Thymus (tissue), 11 donors: ENCODE results near the gene BICC1. TPM values are rescaled to one million over a fixed set of nuclear protein-coding genes. Genes with fewer than 3 reads are reported as not detected.
A peak's percentile ranks its signal among the peaks of the same experiment; 100 is the strongest.

ENCODE experiments used
- DNase-seq, 9 donors: peaks; one replicate each; pipeline ENCODE4 v3.0.0-alpha.2; 2013; ENCODE audit warnings: low spot score in 9 of 9, low read depth in 6 of 9, missing footprints in 1 of 9
- H3K27ac ChIP-seq, 2 donors: one replicate each; pipeline ENCODE4 v1.5.1; 2013; ENCODE audit warnings: control low read depth in 1 of 2, low read depth in 1 of 2, low read length in 1 of 2, mild to moderate bottlenecking in 1 of 2, moderate library complexity in 1 of 2
- H3K27me3 ChIP-seq, 2 donors: one replicate each; pipeline ENCODE4 v1.5.1; 2013; ENCODE audit warnings: low read length in 1 of 2; ENCODE audit not compliant: control insufficient read depth in 2 of 2, insufficient read depth in 1 of 2
- H3K36me3 ChIP-seq, 2 donors: one replicate each; pipeline ENCODE4 v1.5.1; 2013; ENCODE audit warnings: low read length in 1 of 2, mild to moderate bottlenecking in 1 of 2, moderate library complexity in 1 of 2; ENCODE audit not compliant: control insufficient read depth in 2 of 2, insufficient read depth in 2 of 2
- H3K4me1 ChIP-seq, 2 donors: one replicate each; pipeline ENCODE4 v1.5.1; 2013; ENCODE audit warnings: low read length in 2 of 2; ENCODE audit not compliant: control insufficient read depth in 2 of 2, insufficient read depth in 2 of 2
- H3K4me3 ChIP-seq, 2 donors: one replicate each; pipeline ENCODE4 v1.5.1; 2013; ENCODE audit warnings: low read length in 2 of 2, control low read depth in 1 of 2, mild to moderate bottlenecking in 1 of 2
- H3K9me3 ChIP-seq, 2 donors: one replicate each; pipeline ENCODE4 v1.5.1; 2013; ENCODE audit warnings: low read length in 1 of 2, mild to moderate bottlenecking in 1 of 2; ENCODE audit not compliant: control insufficient read depth in 2 of 2, insufficient read depth in 1 of 2
- WGBS: extraction: QIAGEN DNeasy Blood & Tissue Kit; methylation state at CpG from one replicate; pipeline ENCODE4 v1.1.7; 2013; 5-methylcytosine and 5-hydroxymethylcytosine counted together
- polyA plus RNA-seq: library from polyadenylated mRNA; stranded (reverse); fragments of 200-250 nt; gene quantifications from one replicate; pipeline ENCODE4 v1.2.3, GENCODE V29; 2013
- total RNA-seq: library from RNA; stranded (reverse); fragments of 120-200 nt; gene quantifications from one replicate; pipeline ENCODE4 v1.2.4, GENCODE V29; 2013
- donor health status: healthy.

Gene BICC1
- total and polyA plus RNA-seq, 2 donors: 1.8 to 1.9 TPM

GRCh38 chr10:58775960-58776567 lies 263.4 kb downstream of the BICC1 start:
- Histone ChIP-seq H3K36me3 (no peaks in the 10 kb centered on the region), H3K4me1 (no peaks in the 10 kb centered on the region), H3K4me3 (no peak overlapping the region), H3K27me3 (no peaks in the 10 kb centered on the region), H3K27ac (no peak overlapping the region), H3K9me3 (no peaks in the 10 kb centered on the region)
- WGBS: 75% methylated on average over 4 of the region's 4 CpGs
- no peak for DNase-seq

- no peaks in the 10 kb centered on the region for H3K36me3 ChIP-seq
- no peak overlapping the region for H3K4me3 ChIP-seq
- no peak for DNase-seq
- WGBS: 92% methylated on average over 5 of the region's 5 CpGs
- no peaks in the 10 kb centered on the region for H3K9me3 ChIP-seq
- no peak overlapping the region for H3K27ac ChIP-seq
- H3K27me3 ChIP-seq: no peaks in the 10 kb centered on the region
- H3K4me1 ChIP-seq: no peaks in the 10 kb centered on the region
These were observed 264.1 kb downstream of the BICC1 start for GRCh38 chr10:58776568-58777318.

- Histone ChIP-seq H3K27me3 (no peaks in the 10 kb centered on the region), H3K27ac (no peak overlapping the region), H3K4me1 (no peaks in the 10 kb centered on the region), H3K4me3 (no peak overlapping the region), H3K9me3 (no peaks in the 10 kb centered on the region), H3K36me3 (no peaks in the 10 kb centered on the region)
- DNase-seq: no peak
- whole genome bisulfite sequencing: 93% methylated on average over 2 of the region's 2 CpGs
These were observed 266.3 kb downstream of the BICC1 start for GRCh38 chr10:58778966-58779365.

- H3K36me3 ChIP-seq: no peaks in the 10 kb centered on the region
- no peaks in the 10 kb centered on the region for H3K27me3 ChIP-seq
- DNase-seq: no peak
- 86% methylated on average over 5 of the region's 5 CpGs for WGBS
- no peak overlapping the region for H3K27ac ChIP-seq
- no peaks in the 10 kb centered on the region for H3K9me3 ChIP-seq
- H3K4me1 ChIP-seq: no peaks in the 10 kb centered on the region
- H3K4me3 ChIP-seq: no peak overlapping the region
These were observed 266.9 kb downstream of the BICC1 start for GRCh38 chr10:58779594-58779993.

- Histone ChIP-seq H3K27me3 (no peaks in the 10 kb centered on the region), H3K4me1 (no peaks in the 10 kb centered on the region), H3K9me3 (no peaks in the 10 kb centered on the region), H3K27ac (no peak overlapping the region), H3K4me3 (no peak overlapping the region), H3K36me3 (no peaks in the 10 kb centered on the region)
- no peak for DNase-seq
These were observed 267.8 kb downstream of the BICC1 start for GRCh38 chr10:58780476-58780875.

- no peak overlapping the region for H3K4me3 ChIP-seq
- no peak overlapping the region for H3K27ac ChIP-seq
- H3K27me3 ChIP-seq: no peaks in the 10 kb centered on the region
- no peaks in the 10 kb centered on the region for H3K4me1 ChIP-seq
- no peaks in the 10 kb centered on the region for H3K9me3 ChIP-seq
- 38% methylated on average over 5 of the region's 5 CpGs for WGBS
- DNase-seq: peak in 7 of 9 donors; percentile 4 to 65 (median 21)
- H3K36me3 ChIP-seq: no peaks in the 10 kb centered on the region
These were observed 269.3 kb downstream of the BICC1 start for GRCh38 chr10:58781873-58782488.

- H3K9me3 ChIP-seq: no peaks in the 10 kb centered on the region
- H3K36me3 ChIP-seq: no peaks in the 10 kb centered on the region
- DNase-seq: no peak
- WGBS: 75% methylated on average over 4 of the region's 4 CpGs
- no peaks in the 10 kb centered on the region for H3K27me3 ChIP-seq
- H3K4me3 ChIP-seq: no peak overlapping the region
- H3K27ac ChIP-seq: no peak overlapping the region
- no peaks in the 10 kb centered on the region for H3K4me1 ChIP-seq
These were observed 270.5 kb downstream of the BICC1 start for GRCh38 chr10:58782876-58783851.

GRCh38 chr10:58784361-58784760 lies 271.7 kb downstream of the BICC1 start:
- Histone ChIP-seq H3K36me3 (no peaks in the 10 kb centered on the region), H3K4me3 (no peak overlapping the region), H3K27ac (no peak overlapping the region), H3K9me3 (no peaks in the 10 kb centered on the region), H3K27me3 (no peaks in the 10 kb centered on the region), H3K4me1 (no peaks in the 10 kb centered on the region)
- DNase-seq: no peak
- 95% methylated on average over 4 of the region's 4 CpGs for WGBS
